Measurements from ENCODE around the gene BLM.
A peak's percentile ranks its signal among the peaks of the same experiment; 100 is the strongest.
"Not testable (repeated sequence)": the region's sequence is repeated elsewhere in the genome, so short reads cannot be mapped to it uniquely, and the experiment has no call there.

BLM gene

GRCh38 chr15:90822204-90822955 lies 105.2 kb downstream of the BLM start:
- no peak for DNase-seq (ENCODE audit: low read depth)

- no peak for DNase-seq (ENCODE audit: low read depth)
Measured at GRCh38 chr15:90823455-90823974, 106.4 kb downstream of the BLM start.

GRCh38 chr15:90825115-90825899 lies 108.2 kb downstream of the BLM start:
- DNase-seq (ENCODE audit: low read depth), result not testable (repeated sequence)

GRCh38 chr15:90826206-90826885 lies 109.2 kb downstream of the BLM start:
- DNase-seq (ENCODE audit: low read depth), result not testable (repeated sequence)

- DNase-seq (ENCODE audit: low read depth), result no peak
Measured at GRCh38 chr15:90826886-90827435, 109.8 kb downstream of the BLM start.

GRCh38 chr15:90828111-90828510 lies 111.0 kb downstream of the BLM start:
- no peak for DNase-seq (ENCODE audit: low read depth)

GRCh38 chr15:90829126-90829525 lies 112.0 kb downstream of the BLM start:
- no peak for DNase-seq (ENCODE audit: low read depth)

- no peak for DNase-seq (ENCODE audit: low read depth)
Measured at GRCh38 chr15:90829942-90830440, 112.8 kb downstream of the BLM start.

- no peak for DNase-seq (ENCODE audit: low read depth)
Measured at GRCh38 chr15:90834626-90835025, 117.5 kb downstream of the BLM start.

GRCh38 chr15:90836296-90836871 lies 119.2 kb downstream of the BLM start:
- DNase-seq (ENCODE audit: low read depth), result no peak

- DNase-seq (ENCODE audit: low read depth), result no peak
Measured at GRCh38 chr15:90837094-90837493, 119.9 kb downstream of the BLM start.

GRCh38 chr15:90838139-90838538 lies 121.0 kb downstream of the BLM start:
- DNase-seq (ENCODE audit: low read depth), result peak; percentile 88

- no peak for DNase-seq (ENCODE audit: low read depth)
Measured at GRCh38 chr15:90838544-90838943, 121.4 kb downstream of the BLM start.

GRCh38 chr15:90839187-90840071 lies 122.3 kb downstream of the BLM start:
- DNase-seq (ENCODE audit: low read depth), result no peak

GRCh38 chr15:90840157-90840855 lies 123.2 kb downstream of the BLM start:
- no peak for DNase-seq (ENCODE audit: low read depth)

- DNase-seq (ENCODE audit: low read depth), result no peak
Measured at GRCh38 chr15:90840954-90841353, 123.8 kb downstream of the BLM start.

GRCh38 chr15:90844696-90845095 lies 127.5 kb downstream of the BLM start:
- DNase-seq (ENCODE audit: low read depth), result no peak

- DNase-seq (ENCODE audit: low read depth), result no peak
Measured at GRCh38 chr15:90845201-90845949, 128.2 kb downstream of the BLM start.

GRCh38 chr15:90849424-90849823 lies 132.3 kb downstream of the BLM start:
- not testable (repeated sequence) for DNase-seq (ENCODE audit: low read depth)

Measured in stimulated activated CD4-positive, alpha-beta T cell treated with anti-CD3 and anti-CD28 coated beads, Interleukin-2, amount 100 ng/mL, for 4 hours (primary cell).